ENCODE results near the gene PGA4.
"Not testable (repeated sequence)": the region's sequence is repeated elsewhere in the genome, so short reads cannot be mapped to it uniquely, and the experiment has no call there.

Gene PGA4

DNA sequence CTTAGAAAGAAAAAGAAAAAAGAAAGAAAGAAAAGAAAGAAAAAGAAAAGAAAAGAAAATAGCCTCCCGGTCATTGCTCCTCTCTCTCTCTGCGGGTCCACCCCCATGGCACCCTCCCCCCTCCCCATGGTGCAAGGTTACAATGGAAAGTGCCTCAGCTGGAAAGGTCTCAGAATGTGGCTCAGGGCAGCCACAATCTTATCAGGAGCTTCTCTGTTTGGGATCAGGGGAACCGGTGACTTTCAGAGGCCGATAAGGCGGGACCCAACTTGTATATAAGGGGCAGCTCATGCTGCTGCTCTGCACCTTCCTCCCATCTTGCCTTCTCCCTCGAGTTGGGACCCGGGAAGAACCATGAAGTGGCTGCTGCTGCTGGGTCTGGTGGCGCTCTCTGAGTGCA, at the start of gene PGA4:
TSS of gene PGA4 (plus strand) at position 301 of the 400 bp plus-strand sequence. CDS start at position 355, 54 bp downstream.
- in situ Hi-C loops (cut with MboI; ENCODE audit: low sequenced_read_pairs, unreplicated experiment); DNase-seq (ENCODE audit: low spot score): not testable (repeated sequence)

- no peak for TF ChIP-seq CTCF (IDR thresholded peaks at IDR 0.05; ENCODE audit: borderline replicate concordance, control extremely low read depth, extremely low read depth, insufficient read depth, missing control alignments)
- DNase-seq (ENCODE audit: low spot score): no peak
- in situ Hi-C loops (cut with MboI; ENCODE audit: low sequenced_read_pairs, unreplicated experiment): no loop called here
Measured at GRCh38 chr11:61172356-61172755, 49.8 kb upstream of the PGA4 start.

GRCh38 chr11:61172888-61173287, 49.3 kb upstream of the PGA4 start:
- DNase-seq (ENCODE audit: low spot score): no peak
- in situ Hi-C loops (cut with MboI; ENCODE audit: low sequenced_read_pairs, unreplicated experiment): no loop called here
- TF ChIP-seq CTCF (IDR thresholded peaks at IDR 0.05; ENCODE audit: borderline replicate concordance, control extremely low read depth, extremely low read depth, insufficient read depth, missing control alignments): no peak

DNA sequence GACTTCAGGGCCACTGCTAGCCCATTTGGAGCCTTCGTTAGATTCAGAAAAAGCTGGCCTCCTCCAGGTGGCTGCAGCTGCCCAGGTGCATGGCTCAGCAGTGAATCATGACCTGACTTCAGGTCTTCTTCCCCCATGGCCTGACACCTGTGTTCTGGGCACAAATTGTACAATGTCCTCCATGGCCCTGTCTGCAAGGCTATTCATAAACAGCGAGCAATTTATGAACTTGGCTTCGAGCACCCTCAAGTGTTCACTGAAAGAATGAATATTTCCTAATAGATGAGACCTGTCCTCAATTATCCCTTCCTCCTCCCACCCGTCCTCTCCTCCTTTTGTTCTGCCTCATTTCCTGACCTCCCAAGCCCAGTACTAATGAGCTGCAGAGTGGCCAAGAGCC, 48.7 kb upstream of the PGA4 start:
- in situ Hi-C loops (cut with MboI; ENCODE audit: low sequenced_read_pairs, unreplicated experiment): no loop called here
- TF ChIP-seq CTCF (IDR thresholded peaks at IDR 0.05; ENCODE audit: borderline replicate concordance, control extremely low read depth, extremely low read depth, insufficient read depth, missing control alignments): no peak
- DNase-seq (ENCODE audit: low spot score): no peak

DNA sequence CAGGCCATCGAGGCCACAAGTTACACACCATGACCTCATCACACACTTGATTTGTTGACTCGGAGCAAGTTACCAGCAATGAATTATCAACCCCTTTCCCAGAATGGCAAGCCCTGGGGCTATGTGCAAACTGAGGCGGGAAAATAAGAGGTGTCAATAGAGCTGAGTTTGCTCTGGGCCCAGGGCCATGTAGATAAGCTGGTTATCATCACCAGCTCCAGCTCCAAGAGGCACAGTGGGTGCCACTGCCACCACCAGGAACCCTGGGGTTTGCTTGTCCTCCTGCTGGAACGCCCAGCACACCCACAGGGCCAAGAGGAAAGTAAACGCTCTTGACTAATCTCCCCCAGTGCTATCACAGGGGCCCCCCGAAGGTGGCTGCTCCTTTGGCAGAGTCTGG, 47.9 kb upstream of the PGA4 start:
- in situ Hi-C loops (cut with MboI; ENCODE audit: low sequenced_read_pairs, unreplicated experiment): no loop called here
- DNase-seq (ENCODE audit: low spot score): no peak
- TF ChIP-seq CTCF (IDR thresholded peaks at IDR 0.05; ENCODE audit: borderline replicate concordance, control extremely low read depth, extremely low read depth, insufficient read depth, missing control alignments): no peak

DNA sequence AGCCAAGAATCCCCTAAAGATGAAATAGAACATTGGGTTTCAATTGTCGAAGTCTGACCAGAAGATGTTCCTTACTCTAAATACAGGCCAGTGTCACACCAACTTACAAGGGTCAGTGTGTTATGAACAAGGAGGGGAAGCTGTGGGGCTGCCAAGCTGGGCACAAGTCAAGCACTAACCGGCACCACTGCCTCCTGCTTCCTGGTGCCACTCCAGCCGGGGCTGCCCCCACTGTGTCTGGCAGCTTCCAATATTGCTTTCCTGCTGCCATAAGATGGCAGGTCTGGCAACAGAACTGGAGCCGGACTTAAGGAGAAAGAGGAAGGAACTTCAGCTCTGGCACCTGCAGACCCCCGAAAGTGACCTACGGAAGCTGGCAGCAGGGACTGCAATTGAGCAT, 47.2 kb upstream of the PGA4 start:
- in situ Hi-C loops (cut with MboI; ENCODE audit: low sequenced_read_pairs, unreplicated experiment): loop anchor here (25.0 kb wide), 1 partner anchor 338 kb away; the partner anchor contains the start of gene CCDC86
- no peak for TF ChIP-seq CTCF (IDR thresholded peaks at IDR 0.05; ENCODE audit: borderline replicate concordance, control extremely low read depth, extremely low read depth, insufficient read depth, missing control alignments)
- no peak for DNase-seq (ENCODE audit: low spot score)

GRCh38 chr11:61176446-61176845, 45.7 kb upstream of the PGA4 start:
- in situ Hi-C loops (cut with MboI; ENCODE audit: low sequenced_read_pairs, unreplicated experiment): loop anchor here (25.0 kb wide), 1 partner anchor 339 kb away; the partner anchor contains the start of gene CCDC86
- no peak for TF ChIP-seq CTCF (IDR thresholded peaks at IDR 0.05; ENCODE audit: borderline replicate concordance, control extremely low read depth, extremely low read depth, insufficient read depth, missing control alignments)
- no peak for DNase-seq (ENCODE audit: low spot score)

DNA sequence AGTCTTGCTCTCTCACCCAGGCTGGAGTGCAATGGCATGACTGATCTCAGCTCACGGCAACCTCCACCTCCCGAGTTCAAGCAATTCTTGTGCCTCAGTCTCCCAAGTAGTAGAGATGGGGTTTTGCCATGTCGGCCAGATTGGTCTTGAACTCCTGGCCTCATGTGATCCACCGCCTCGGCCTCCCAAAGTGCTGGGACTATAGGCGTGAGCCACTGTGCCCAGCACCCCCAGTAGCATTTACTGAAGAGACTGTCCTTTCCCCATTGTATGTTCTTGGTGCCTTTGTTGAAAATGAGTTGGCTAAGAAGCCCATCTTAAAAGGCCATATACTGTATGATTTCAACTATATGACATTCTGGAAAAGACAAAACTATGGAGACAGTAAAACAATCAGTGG, 41.9 kb upstream of the PGA4 start:
- in situ Hi-C loops (cut with MboI; ENCODE audit: low sequenced_read_pairs, unreplicated experiment): loop anchor here (25.0 kb wide), 1 partner anchor 343 kb away; the partner anchor contains the start of gene CCDC86

More for the DNA sequence above, 41.9 kb upstream of the PGA4 start:
- not testable (repeated sequence) for DNase-seq (ENCODE audit: low spot score)

Data from GM13976 (cell line).